Activated CD8-positive, alpha-beta memory T cell treated with anti-CD3 and anti-CD28 coated beads, Interleukin-2, amount 50 U/mL, for 1 hour (primary cell): ENCODE measurements around the gene ALOX15B.
A peak's percentile ranks its signal among the peaks of the same experiment; 100 is the strongest.
"Not testable (repeated sequence)": the region's sequence is repeated elsewhere in the genome, so short reads cannot be mapped to it uniquely, and the experiment has no call there.

Experiments
- DNase-seq: peaks from one replicate; pipeline ENCODE4 v3.0.0-alpha.2; 2020; ENCODE audit errors: extremely low read depth

ALOX15B gene

DNA sequence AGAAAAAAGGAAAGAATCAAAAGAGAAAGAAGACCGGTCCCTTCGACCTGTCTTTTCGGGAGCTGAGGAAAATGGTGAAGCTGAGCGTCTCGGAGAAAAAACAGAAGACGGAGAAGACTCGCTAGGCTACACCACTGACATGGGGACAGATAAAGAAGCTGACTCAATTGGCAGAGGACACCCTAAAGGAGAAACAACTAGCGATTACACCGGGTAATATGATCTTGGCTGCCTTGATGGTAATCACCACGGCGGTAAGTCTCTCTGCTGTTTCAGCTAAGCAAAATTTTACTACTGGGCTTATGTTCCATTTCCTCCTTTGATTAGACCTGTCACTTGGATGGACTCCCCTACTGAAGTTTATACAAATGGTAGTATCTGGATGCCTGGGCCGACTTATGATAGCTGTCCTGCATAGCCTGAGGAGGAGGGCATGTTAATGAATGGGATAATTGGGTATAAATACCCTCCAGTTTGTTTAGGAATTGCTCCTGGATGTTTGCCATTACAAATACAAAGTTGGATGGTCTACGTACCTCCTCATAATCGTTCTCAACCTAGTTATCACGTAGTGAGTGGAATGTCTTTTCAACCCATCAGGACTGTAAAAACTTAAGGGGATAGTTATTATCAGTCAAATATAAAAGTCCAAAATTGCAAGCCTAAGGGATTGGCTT, 24.1 kb downstream of the ALOX15B start:
- DNase-seq, result no peak

DNA sequence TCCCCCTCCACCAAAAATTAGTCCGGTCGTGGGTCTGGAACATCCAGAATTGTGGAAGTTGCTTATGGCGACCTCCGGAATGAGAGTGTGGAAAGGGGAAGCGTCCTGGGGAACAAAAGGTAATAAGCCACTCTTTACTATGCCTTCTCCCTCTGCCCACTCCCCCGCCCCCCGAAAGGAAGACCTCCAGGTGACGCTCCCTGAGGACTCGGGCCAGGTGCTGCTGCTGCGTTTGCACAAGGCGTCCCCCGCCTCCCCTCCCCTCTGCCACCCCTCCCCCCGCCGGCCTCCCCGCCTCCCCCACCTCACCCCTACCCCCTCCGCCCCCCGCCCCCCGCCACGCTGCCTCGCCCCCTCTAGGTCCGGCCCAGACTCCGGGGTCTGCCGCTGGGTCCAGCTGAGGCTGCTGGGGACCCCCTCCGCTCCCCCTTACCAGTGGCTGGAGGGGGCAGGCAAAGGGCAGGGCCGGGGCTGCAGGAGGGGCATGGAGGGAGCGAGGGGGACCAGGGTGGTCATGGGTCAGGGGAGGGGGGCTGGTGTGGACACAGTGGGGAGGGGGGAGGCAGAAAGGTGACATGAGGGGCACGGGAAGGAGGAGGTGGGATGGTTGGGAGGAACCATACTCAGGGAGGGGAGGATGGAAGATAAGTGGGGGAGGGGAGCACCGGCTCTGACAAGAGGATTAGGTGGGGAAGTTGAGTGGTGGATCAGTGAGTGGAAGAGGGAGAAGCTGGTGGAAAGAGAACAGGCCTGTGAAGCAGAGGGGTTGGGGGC, 25.1 kb downstream of the ALOX15B start:
- DNase-seq, result no peak

DNA sequence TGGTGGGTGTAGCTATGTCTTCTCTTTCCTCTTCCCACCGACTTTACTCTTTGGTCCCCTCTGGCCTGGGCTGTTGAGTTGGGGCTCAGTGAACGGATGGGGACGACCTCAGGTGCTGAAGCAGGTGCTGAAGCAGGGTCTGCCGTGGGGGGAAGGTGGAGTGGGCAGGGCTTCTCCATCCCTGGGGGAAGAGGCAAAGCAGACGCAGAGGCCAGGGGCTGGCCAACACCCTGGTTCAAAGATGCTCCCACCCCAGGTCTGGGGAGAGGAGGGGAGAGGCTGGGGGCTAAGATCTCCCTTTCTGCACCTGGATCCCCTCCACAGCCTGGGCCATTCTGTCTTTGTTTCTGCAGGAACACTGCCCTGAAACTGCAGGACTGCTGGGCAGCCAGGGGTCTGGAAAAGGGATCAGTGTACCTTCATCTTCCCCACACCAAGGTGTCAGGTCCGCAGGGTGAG, 25.7 kb downstream of the ALOX15B start:
- DNase-seq, result no peak

DNA sequence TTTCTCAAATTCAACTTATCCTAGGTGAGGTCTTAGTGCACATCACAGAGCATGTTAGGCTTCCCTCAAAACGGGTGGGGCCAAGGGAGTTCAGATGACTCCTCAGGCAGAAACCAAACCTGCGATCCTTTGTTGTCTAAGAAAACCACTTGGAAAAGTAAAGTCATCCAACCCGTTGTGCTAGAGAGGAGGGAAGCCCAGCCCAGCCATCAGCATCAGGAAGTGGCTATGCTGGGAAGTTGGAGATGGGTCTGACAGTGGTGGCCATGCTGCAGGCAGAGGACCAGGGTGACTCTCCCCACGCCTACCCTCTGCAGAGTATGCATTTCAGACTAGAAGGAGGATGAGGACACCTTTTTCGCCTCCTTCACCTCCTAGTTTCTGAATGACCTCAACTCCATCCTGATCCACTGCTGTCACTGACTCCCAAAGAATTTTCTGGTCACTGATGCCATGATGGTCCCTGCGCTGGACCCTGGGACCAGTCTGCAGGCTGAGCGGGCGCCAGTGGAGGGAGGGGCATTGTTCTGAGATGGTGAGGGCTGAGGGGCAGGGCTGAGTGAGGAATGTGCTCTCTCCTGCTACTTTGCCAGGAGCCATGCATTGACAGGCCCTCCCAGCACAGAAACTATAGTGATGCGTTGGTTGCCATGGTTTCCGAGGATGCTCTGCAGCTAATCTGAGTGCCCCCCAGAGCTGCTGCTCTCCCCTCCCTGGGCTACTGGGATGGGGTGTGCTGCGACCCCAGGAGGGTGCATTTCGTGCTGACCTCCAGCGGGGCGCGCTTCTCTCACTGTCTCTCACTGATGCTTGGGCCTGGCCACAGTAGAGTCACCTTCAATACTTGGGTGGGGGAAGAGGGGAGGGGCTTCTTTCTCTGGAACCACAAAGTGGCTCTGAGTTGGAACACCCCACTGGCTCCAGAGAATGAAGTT, 28.2 kb downstream of the ALOX15B start:
- no peak for DNase-seq

DNA sequence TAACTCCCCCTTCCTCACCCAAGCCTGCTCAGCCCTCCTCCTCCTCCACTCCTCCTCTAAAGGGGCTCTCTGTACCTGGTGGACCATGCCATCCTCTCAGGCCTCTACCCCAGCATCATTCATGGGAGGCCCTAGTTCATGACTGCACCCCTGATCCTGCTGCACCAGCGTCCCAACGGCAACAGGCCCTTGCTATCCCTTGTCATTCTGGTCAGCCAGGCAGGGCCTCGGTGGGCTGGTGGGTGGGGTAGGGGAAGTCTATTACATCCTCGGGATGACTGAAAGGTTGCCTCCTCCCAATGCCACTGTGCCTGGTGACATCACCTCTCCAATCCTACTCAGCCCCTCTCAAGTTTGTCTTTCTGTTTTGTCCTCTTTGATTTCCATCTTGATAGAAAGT, 28.9 kb downstream of the ALOX15B start:
- no peak for DNase-seq

DNA sequence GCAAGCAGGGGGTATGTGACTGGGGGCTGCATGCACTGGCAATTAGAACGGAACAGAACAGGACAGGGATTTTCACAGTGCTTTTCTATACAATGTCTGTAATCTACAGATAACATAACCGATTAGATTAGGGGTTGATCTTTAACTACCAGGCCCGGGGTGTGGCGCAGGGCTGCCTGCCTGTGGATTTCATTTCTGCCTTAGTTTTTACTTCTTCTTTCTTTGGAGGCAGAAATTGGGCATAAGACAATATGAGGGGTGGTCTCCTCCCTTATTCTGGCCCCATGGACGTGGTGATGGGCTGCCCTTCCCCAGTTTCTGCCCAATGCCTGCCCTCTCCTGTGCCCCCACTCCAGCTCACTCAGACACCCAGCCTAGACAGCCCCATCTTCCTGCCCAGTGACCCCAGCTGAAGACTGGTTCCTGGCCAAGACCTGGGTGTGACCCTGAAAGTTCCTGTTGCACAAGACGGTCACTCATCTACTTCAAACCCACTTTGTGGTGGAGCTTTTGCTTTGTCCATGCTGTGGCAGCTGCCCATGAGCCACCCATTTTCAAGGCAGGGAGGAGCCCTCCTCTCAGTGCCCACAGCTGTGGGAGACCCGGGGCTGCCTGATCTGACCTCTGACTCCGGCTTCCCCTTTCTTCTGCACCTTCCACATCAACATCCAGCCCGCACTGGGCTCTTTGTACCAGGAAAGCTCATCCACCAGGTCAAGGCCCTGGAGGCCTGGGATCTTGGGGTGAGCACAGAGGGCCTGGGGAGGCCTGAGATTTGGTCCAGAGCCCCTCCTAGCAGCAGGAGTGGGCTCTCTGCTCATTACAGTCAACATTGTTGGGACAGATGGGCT, 30.1 kb downstream of the ALOX15B start:
- DNase-seq, result no peak

DNA sequence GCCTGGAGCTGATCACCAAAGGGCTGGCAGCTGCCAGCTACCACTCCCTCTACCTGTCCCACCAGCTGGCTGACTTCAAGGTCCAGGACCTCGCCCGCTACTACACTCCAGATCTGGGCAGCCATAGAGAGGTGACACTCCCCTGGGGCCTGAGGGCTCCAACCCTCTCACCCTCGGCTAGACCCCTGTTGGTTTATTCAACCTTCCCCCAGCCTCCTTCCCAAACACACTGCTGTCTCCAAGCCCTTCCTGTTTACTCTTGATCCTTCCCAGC, 30.7 kb downstream of the ALOX15B start:
- no peak for DNase-seq

DNA sequence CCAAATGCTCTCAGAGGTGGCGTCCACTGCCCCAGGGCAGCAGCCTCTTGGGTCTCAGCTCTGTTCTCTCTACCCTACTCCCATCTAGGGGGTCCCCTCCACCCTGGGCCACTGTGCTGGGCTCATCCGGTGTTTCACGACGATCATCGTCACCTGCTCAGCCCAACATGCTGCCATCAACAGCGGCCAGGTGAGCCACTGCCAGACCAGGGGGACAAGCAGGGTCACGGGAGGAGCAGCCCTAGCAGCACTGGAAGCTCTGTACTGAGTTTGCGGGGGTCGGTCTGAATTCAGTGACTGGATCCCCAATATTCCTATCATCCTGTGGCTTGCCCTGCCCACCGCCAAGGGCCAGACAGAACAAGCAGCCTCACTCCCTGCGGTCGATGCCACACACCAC, 32.6 kb downstream of the ALOX15B start:
- no peak for DNase-seq

DNA sequence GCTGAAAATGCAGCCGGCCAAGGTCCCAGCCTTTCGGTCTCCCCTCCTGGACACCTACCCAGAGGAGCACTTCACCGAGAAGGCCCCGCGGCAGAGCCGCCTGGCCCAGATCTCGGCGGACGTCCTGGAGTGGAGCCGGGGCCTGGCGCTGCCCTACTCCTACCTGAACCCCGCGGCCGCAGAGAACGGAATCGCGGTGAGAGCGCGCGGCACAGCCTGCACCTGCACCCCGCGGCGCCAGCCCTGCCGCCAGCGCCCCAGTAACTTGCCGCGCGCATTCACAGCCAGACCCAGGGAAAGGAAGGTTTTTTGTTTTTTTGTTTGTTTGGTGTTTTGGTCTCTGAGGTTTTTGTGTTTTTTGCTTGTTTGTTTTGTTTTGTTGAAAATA, 33.5 kb downstream of the ALOX15B start:
- no peak for DNase-seq

DNA sequence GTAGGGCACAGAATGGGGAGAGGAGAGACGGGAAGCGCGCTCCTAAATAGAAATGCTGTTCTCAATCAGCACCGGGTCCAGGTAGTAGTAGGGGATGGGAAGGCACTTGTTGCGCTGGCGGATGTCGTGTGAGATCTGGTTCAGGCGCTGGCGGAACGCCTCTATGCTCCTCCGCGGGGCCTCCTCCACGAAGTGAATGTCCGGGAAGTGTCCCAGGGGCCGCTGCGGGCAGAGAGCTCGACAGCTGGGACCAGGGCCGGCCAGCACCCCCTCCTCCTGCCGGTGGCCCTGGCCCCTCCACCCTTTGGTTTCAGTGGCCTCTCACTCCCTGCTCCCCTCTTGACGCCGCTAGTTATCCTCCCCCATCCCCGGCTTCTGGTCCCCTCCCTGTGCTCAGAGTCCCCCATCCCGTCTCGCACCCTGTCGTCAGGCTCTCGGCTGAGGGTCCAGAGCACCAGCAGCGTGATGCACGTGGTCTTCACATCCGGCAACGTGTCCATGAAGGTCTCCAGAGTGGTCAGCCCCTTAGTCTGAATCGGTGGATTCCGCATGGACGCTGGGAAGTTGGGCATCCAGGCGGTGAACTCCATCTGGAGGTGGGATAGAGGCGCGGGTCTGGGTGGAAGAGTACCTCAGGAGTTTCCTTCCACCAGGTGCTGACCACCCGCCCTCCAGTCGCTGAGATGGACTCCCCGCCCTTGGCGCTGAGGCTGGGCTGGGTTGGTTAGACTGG, 34.0 kb downstream of the ALOX15B start:
- no peak for DNase-seq

DNA sequence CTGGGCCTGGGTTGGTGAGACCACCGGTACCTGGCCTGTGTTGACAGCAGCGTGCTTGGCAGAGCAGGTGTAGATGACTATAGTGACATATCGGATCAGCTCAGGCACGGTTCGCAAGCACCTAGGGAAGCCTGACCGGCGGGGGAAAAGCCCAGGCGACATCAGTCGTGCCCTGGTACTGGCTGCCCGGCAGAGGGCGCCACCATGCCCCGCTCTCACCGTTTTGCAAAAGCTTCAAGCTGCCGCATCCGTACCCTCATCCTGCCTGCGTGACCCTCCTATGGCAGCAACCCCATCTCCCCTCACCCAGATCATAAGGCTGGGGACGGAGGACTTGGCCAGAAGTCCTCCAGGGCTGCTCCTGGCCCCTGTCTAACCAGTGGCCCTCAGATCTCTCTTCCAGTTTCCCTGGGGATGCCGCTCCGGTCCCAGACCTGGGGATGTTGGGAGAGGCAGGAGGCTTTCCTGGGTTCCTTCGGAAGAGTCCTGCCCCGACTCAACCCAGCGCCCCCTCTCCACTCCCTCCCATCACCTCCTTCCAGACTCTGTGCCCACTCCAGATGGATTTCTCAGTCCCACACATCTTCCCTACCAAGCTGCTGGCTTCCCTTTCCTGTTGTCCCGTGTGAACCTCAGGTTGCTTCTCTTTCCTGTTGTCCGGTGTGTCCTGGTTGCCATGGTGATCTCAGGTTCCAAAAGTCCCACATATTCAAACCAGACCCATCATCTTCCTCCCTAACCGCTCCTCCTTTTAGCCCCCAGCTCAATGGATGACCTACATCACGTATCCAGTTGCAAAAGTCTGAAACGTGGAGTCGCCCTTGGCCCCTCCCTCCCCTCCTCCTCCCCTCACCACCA, 35.0 kb downstream of the ALOX15B start:
- peak; percentile 43 for DNase-seq

DNA sequence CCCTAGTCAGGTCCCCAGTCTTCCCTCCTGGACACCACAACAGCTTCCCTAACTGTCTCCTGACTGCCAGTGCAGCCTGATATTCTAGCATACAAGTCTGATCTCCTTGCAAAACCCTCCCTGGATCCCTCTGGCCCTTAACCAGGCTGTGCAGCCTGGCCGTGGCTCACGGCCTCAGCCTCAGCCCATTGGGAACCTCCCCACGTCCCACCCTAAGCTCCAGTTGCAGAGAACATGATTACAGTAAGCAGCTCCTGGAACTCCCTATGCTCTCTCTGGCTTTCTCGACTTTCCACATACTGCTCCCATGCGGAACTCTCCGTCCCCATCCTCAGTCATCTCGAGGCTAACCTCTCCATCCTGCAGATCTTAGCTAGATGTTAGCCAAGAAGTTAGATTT, 35.7 kb downstream of the ALOX15B start:
- DNase-seq, result no peak

DNA sequence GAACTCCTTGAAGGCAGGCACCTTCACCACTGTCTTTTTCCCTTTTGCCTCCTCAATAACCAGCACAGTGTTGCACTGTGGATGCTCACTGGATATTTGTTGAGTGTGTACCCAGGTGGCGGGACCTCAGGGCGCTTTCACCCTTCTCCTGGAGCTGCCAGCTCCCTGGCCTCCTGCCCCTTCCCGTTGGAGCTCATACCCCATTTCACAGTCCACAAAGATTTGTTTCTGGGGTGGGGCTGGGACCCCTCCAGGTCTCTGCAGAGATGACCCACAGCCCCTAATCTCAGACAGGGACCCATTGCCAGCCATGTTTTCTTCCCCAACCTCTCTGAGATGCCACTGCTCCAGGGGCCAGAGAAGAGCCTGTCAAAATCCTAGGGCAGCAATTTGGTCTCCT, 36.2 kb downstream of the ALOX15B start:
- DNase-seq, result no peak

DNA sequence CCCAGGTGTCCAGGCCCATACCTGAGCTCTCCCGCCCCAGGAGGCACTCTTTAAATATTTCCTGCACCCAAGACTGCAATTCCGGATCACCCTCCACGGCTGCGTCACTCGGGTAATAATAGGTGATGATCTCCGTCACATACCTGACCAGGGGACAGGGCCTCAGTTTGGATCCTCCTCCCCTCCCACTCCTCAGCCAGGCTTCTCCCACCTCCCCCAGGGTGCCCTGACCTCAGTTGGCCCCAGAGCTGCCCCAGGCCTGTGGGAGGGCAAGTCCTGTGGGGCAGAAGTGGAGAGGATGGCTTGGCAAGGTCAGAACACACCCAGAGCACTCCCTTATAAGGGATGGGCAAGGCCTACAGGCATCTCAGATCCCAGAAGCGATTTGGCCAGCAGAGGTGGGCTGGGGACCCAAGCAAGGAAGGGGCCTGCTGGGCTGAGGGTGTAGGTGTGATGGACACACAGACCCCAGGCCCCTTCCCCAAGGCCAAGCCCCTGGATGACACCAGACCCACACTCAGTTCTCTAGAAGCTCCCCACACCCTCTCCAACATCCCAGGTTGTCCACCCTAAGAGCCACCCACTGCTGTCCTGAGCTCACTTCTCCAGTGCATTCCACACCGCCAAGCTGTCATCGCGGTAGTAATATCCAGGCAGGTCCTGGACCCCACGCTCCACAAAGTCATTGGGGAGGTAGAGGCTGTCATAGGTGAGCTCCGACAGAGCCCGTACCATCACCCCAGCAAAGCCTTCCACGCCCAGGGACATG, 36.9 kb downstream of the ALOX15B start:
- DNase-seq, result no peak

DNA sequence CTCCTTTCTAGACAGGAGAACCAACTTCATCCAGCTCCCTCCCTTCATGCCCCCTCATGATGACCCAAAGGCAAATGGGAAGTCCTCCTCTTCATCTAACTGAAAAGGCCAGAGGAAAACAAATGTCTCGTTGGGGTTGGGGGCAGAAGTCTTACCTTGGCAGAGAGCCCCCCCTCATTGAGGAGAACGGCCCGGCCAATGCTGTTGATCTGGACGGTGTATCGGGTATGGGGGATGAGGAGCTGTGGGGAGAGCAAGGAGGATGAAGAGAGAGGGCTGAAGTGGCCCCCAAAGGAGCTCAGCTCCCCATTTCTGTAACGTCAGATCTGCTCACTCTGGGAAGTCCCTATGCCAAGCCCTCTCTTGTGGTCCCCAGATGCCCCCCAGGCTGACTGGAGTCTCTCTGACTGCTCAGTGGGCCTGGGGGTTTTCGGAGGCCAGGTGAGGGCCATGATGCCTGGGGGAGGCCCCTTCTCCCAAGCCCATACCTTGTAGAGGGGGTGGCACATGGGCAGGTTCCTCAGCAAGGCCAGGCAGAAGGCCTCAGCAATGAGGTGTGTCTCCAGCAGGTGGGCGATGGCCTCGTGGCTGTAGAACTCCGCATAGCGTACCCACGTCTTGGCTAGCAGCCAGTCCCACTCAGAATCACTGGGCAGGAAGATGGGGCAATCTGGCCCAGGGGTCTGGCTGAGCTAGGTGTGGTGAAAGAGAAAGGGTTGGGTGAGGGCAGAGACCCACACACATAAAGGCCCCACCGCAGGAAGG, 37.8 kb downstream of the ALOX15B start:
- DNase-seq, result no peak

DNA sequence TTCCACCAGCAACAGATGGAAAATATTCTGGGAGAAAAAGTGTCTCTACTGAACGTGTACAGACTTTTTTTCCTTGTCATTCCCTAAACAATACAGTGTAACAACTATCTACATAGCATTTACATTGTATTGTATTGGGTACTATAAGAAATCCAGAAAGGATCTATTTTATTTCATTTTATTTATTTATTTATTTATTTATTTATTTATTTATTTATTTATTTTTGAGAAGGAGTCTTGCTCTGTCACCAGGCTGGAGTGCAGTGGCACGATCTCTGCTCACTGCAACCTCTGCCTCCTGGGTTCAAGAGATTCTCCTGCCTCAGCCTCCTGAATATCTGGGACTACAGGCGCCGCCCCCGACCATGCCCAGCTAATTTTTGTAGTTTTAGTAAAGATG, 39.1 kb downstream of the ALOX15B start:
- DNase-seq, result not testable (repeated sequence)

DNA sequence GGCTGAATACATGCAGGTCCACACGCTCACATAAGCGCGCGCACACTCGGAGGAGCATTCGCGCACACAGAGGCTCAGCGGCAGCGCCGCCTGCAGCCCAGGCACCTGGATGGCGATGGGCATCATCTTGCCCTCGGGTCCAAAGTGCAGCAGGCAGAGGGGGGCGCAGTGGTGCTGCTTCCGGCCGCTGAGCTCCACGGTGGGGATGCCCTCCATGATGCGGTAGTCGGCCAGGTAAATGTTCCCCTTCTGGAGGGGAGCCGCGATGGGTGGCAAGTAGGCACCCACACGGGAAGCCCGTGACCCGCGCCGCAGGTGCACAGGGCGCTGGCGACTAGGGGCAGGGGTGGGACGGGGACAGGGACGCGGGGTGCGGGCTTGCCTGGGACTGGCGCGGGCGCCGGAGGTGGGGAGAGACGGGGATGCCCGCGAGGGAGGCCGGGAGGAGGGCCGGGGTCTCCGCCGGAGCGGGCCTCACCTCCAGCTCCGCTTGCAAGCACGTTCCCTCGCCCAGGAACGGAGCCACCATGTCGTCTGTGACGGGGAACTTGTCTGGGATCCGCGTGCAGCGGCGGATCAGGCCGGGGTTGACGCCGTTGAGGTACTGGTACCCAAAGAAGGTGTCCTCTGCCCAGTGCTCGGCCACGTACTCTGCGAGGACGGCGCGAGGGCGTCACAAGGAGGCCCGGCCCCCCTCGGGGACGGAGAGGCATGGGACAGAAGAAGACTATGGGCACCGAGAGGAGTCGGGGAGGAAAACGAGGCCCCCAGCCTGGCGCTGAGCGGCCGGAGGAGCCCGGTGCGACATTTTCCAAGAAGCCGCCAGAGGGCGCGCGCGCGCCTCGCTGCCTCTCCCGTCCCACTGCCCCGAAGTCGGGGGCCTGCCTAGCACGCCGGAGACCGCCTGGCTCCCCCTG, 40.7 kb downstream of the ALOX15B start:
- peak; percentile 39 for DNase-seq
